HEK293 (cell line): ENCODE results near the gene RAD51C.

Source experiments
- KLF16 ChIP-seq: fragments of 450-650 bp; formaldehyde crosslinking; IDR thresholded peaks from 2 replicates; pipeline ENCODE4 v1.5.1; 2017; ENCODE audit warnings: missing biosample characterization, missing genetic modification characterization
- MZF1 ChIP-seq: fragments of 450-650 bp; formaldehyde crosslinking; IDR thresholded peaks from 2 replicates; pipeline ENCODE4 v1.5.1; 2017; ENCODE audit warnings: missing biosample characterization, missing genetic modification characterization, borderline replicate concordance
- OVOL3 ChIP-seq: fragments of 450-650 bp; formaldehyde crosslinking; IDR thresholded peaks from 2 replicates; pipeline ENCODE4 v1.5.1; 2016; ENCODE audit warnings: missing biosample characterization, missing genetic modification characterization
- PRDM6 ChIP-seq: fragments of 450-650 bp; formaldehyde crosslinking; IDR thresholded peaks from 2 replicates; pipeline ENCODE4 v1.5.1; 2017; ENCODE audit warnings: missing biosample characterization, missing genetic modification characterization
- SETDB1 ChIP-seq: IDR thresholded peaks from one replicate; pipeline ENCODE4 v1.6.1; 2017; ENCODE audit warnings: mild to moderate bottlenecking, low read length, moderate library complexity, mixed read lengths; ENCODE audit not compliant: insufficient read length
- TCF7L2 ChIP-seq: IDR thresholded peaks from 2 replicates; pipeline ENCODE4 v1.6.1; 2011; ENCODE audit warnings: low read depth, mild to moderate bottlenecking, inconsistent platforms, low read length, moderate library complexity, borderline replicate concordance
- ZBTB11 ChIP-seq: fragments of 450-650 bp; formaldehyde crosslinking; conservative IDR thresholded peaks from 2 replicates; pipeline ENCODE4 v1.5.1; 2016; ENCODE audit warnings: low read depth, missing biosample characterization, missing genetic modification characterization
- ZBTB21 ChIP-seq: fragments of 450-650 bp; formaldehyde crosslinking; IDR thresholded peaks from 2 replicates; pipeline ENCODE4 v1.5.1; 2017; ENCODE audit warnings: missing biosample characterization, missing genetic modification characterization
- ZFHX2 ChIP-seq: fragments of 450-650 bp; formaldehyde crosslinking; conservative IDR thresholded peaks from 2 replicates; pipeline ENCODE4 v1.5.1; 2016; ENCODE audit warnings: missing biosample characterization, missing genetic modification characterization
- ZNF146 ChIP-seq: fragments of 450-650 bp; formaldehyde crosslinking; IDR thresholded peaks from 2 replicates; pipeline ENCODE4 v1.5.1; 2016; ENCODE audit warnings: missing biosample characterization, missing genetic modification characterization
- ZNF184 ChIP-seq: fragments of 450-650 bp; IDR thresholded peaks from 2 replicates; pipeline ENCODE4 v1.5.1; 2018; ENCODE audit warnings: missing biosample characterization, mild to moderate bottlenecking, missing genetic modification characterization
- ZNF19 ChIP-seq: fragments of 450-650 bp; formaldehyde crosslinking; IDR thresholded peaks from 2 replicates; pipeline ENCODE4; 2016; ENCODE audit warnings: missing biosample characterization, missing genetic modification characterization, low read depth
- ZNF404 ChIP-seq: fragments of 450-650 bp; formaldehyde crosslinking; IDR thresholded peaks from 2 replicates; pipeline ENCODE4 v1.5.1; 2017; ENCODE audit warnings: missing biosample characterization, missing genetic modification characterization
- ZNF521 ChIP-seq: fragments of 450-650 bp; formaldehyde crosslinking; IDR thresholded peaks from 2 replicates; pipeline ENCODE4 v1.5.1; 2017; ENCODE audit warnings: missing biosample characterization, mild to moderate bottlenecking, missing genetic modification characterization
- ZNF596 ChIP-seq: fragments of 450-650 bp; IDR thresholded peaks from 2 replicates; pipeline ENCODE4 v1.5.0; 2018; ENCODE audit warnings: missing biosample characterization, mild to moderate bottlenecking, missing genetic modification characterization, moderate library complexity
- ZNF624 ChIP-seq: fragments of 450-650 bp; formaldehyde crosslinking; IDR thresholded peaks from 2 replicates; pipeline ENCODE4 v1.5.1; 2017; ENCODE audit warnings: missing biosample characterization, missing genetic modification characterization
- ZNF626 ChIP-seq: fragments of 450-650 bp; sonication (Bioruptor Pico); formaldehyde crosslinking; IDR thresholded peaks from 2 replicates; pipeline ENCODE4 v1.5.1; 2018; ENCODE audit warnings: missing biosample characterization, missing genetic modification characterization, inconsistent platforms
- ZNF629 ChIP-seq: fragments of 450-650 bp; formaldehyde crosslinking; IDR thresholded peaks from 2 replicates; pipeline ENCODE4 v1.5.1; 2017; ENCODE audit warnings: missing biosample characterization, missing genetic modification characterization
- ZNF664 ChIP-seq: fragments of 450-650 bp; formaldehyde crosslinking; IDR thresholded peaks from 2 replicates; pipeline ENCODE4 v1.5.1; 2016; ENCODE audit warnings: missing biosample characterization, missing genetic modification characterization
- ZNF701 ChIP-seq: fragments of 450-650 bp; formaldehyde crosslinking; IDR thresholded peaks from 2 replicates; pipeline ENCODE4 v1.5.1; 2016; ENCODE audit warnings: missing biosample characterization, missing genetic modification characterization
- ZNF707 ChIP-seq: fragments of 450-650 bp; formaldehyde crosslinking; IDR thresholded peaks from 2 replicates; pipeline ENCODE4 v1.5.1; 2016; ENCODE audit warnings: missing biosample characterization, missing genetic modification characterization
- ZSCAN23 ChIP-seq: fragments of 450-650 bp; formaldehyde crosslinking; IDR thresholded peaks from 2 replicates; pipeline ENCODE4 v1.5.1; 2016; ENCODE audit warnings: missing biosample characterization, missing genetic modification characterization
- ZXDB ChIP-seq: fragments of 450-650 bp; formaldehyde crosslinking; IDR thresholded peaks from 2 replicates; pipeline ENCODE4 v1.5.1; 2016; ENCODE audit warnings: missing biosample characterization, missing genetic modification characterization
- TF ChIP-seq, protein P1 (sequence below): fragments of 450-650 bp; formaldehyde crosslinking; IDR thresholded peaks from 2 replicates; pipeline ENCODE4 v1.5.1; 2016; ENCODE audit warnings: missing biosample characterization, missing genetic modification characterization, low read depth
- TF ChIP-seq, protein P2 (sequence below): fragments of 450-650 bp; formaldehyde crosslinking; IDR thresholded peaks from 2 replicates; pipeline ENCODE4 v1.5.1; 2016; ENCODE audit warnings: missing biosample characterization, missing genetic modification characterization
- TF ChIP-seq, protein P3 (sequence below): fragments of 450-650 bp; formaldehyde crosslinking; IDR thresholded peaks from 2 replicates; pipeline ENCODE4 v1.5.1; 2017; ENCODE audit warnings: missing biosample characterization, missing genetic modification characterization

RAD51C gene

DNA sequence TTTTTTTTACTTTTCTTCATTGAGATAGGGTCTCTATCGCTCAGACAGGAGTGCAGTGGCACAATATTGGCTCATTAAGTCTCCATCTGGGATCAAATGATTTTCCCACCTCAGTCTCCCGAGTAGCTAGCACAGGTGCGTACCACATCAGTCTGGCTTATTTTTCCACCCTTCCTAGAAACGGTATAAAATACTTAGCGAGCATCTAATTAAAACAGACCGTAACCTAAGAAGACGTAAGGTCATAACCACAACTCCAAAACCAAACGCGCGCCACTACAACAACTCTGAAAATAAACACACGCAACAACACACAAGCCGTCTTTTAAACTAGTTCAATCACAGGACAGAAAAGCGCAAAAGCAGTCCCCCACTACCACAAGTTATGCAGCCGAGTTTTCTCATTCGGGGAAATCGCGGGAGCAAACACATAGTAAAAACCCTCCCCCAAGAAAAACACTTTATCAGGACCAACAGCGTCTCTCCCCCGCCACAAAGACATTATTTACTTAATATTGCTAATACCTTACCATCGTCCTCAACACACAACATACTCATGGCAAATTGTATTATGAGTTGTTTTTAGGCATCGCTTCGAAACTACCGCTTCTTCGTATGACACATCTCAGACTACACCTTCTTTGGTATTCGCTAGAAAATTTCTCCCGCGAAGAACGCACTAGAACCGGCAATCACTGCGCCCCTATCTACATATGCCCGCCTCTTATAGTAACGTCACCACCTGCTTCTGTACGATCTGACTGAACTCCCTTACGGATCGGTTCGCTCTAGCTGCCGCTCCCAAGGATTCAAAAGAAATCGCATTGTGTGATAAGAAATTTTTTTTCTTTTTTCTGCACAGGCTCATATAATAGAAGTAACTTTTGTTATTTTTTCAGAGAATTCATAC lies 33.3 kb upstream of the RAD51C start (continued):
- peak; percentile 24; the same call in 1 of the 2 replicates for TF ChIP-seq ZBTB11 (tag by site-specific recombination)
- no peak for TF ChIP-seq ZNF184 (tag by site-specific recombination)
- no peak for TF ChIP-seq ZNF596 (tag by site-specific recombination)
- TF ChIP-seq OVOL3 (tag by site-specific recombination) = no peak
- TF ChIP-seq MZF1 (tag by site-specific recombination) = peak; percentile 85
- peak; percentile 79 for TF ChIP-seq ZXDB
- TF ChIP-seq ZNF624 (tag by site-specific recombination) = peak; percentile 92
- peak; percentile 51 for TF ChIP-seq ZNF146 (tag by site-specific recombination)
- TF ChIP-seq TCF7L2 = no peak; the same call in 1 of the 2 replicates
- TF ChIP-seq KLF16 (tag by site-specific recombination) = peak; percentile 90
- 0 out of 2 replicates have a peak, but pooled peaks have one; percentile 5 for TF ChIP-seq ZFHX2
- peak; percentile 91 for TF ChIP-seq ZSCAN23 (tag by site-specific recombination)
- TF ChIP-seq, protein P1, sequence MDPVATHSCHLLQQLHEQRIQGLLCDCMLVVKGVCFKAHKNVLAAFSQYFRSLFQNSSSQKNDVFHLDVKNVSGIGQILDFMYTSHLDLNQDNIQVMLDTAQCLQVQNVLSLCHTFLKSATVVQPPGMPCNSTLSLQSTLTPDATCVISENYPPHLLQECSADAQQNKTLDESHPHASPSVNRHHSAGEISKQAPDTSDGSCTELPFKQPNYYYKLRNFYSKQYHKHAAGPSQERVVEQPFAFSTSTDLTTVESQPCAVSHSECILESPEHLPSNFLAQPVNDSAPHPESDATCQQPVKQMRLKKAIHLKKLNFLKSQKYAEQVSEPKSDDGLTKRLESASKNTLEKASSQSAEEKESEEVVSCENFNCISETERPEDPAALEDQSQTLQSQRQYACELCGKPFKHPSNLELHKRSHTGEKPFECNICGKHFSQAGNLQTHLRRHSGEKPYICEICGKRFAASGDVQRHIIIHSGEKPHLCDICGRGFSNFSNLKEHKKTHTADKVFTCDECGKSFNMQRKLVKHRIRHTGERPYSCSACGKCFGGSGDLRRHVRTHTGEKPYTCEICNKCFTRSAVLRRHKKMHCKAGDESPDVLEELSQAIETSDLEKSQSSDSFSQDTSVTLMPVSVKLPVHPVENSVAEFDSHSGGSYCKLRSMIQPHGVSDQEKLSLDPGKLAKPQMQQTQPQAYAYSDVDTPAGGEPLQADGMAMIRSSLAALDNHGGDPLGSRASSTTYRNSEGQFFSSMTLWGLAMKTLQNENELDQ (tag by site-specific recombination) = no peak
- TF ChIP-seq, protein P2, sequence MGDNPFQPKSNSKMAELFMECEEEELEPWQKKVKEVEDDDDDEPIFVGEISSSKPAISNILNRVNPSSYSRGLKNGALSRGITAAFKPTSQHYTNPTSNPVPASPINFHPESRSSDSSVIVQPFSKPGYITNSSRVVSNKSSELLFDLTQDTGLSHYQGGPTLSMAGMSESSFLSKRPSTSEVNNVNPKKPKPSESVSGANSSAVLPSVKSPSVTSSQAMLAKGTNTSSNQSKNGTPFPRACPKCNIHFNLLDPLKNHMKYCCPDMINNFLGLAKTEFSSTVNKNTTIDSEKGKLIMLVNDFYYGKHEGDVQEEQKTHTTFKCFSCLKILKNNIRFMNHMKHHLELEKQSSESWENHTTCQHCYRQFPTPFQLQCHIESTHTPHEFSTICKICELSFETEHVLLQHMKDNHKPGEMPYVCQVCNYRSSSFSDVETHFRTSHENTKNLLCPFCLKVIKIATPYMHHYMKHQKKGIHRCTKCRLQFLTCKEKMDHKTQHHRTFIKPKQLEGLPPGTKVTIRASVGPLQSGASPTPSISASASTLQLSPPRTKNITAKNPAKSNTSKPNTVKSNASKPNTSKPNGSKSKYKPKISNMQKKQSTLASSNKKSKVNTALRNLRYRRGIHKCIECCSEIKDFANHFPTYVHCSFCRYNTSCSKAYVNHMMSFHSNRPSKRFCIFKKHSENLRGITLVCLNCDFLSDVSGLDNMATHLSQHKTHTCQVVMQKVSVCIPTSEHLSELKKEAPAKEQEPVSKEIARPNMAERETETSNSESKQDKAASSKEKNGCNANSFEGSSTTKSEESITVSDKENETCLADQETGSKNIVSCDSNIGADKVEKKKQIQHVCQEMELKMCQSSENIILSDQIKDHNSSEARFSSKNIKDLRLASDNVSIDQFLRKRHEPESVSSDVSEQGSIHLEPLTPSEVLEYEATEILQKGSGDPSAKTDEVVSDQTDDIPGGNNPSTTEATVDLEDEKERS (tag by site-specific recombination) = no peak
- no peak for TF ChIP-seq ZNF701 (tag by site-specific recombination)
- no peak for TF ChIP-seq ZNF707 (tag by site-specific recombination)
- TF ChIP-seq ZNF19 (tag by site-specific recombination) = no peak
- peak; percentile 83 for TF ChIP-seq ZNF664 (tag by site-specific recombination)
- TF ChIP-seq ZNF404 (tag by site-specific recombination) = peak; percentile 32; the same call in 1 of the 2 replicates
- TF ChIP-seq ZNF521 = no peak
- TF ChIP-seq ZNF629 = peak; percentile 84; the same call in 1 of the 2 replicates
- peak; percentile 61; the same call in 1 of the 2 replicates for TF ChIP-seq ZBTB21 (tag by site-specific recombination)
- TF ChIP-seq, protein P3, sequence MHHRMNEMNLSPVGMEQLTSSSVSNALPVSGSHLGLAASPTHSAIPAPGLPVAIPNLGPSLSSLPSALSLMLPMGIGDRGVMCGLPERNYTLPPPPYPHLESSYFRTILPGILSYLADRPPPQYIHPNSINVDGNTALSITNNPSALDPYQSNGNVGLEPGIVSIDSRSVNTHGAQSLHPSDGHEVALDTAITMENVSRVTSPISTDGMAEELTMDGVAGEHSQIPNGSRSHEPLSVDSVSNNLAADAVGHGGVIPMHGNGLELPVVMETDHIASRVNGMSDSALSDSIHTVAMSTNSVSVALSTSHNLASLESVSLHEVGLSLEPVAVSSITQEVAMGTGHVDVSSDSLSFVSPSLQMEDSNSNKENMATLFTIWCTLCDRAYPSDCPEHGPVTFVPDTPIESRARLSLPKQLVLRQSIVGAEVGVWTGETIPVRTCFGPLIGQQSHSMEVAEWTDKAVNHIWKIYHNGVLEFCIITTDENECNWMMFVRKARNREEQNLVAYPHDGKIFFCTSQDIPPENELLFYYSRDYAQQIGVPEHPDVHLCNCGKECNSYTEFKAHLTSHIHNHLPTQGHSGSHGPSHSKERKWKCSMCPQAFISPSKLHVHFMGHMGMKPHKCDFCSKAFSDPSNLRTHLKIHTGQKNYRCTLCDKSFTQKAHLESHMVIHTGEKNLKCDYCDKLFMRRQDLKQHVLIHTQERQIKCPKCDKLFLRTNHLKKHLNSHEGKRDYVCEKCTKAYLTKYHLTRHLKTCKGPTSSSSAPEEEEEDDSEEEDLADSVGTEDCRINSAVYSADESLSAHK (tag by site-specific recombination) = peak; percentile 59; the same call in 1 of the 2 replicates
- TF ChIP-seq ZNF626 (tag by site-specific recombination) = no peak
- TF ChIP-seq SETDB1 = no peak
- TF ChIP-seq PRDM6 (tag by site-specific recombination) = peak; percentile 87
